NB4 (cell line): Measurements from ENCODE around the gene CFD.

ENCODE experiments used
- POLR2A ChIP-seq: IDR thresholded peaks from 2 replicates; pipeline ENCODE4 v1.6.1; 2011; ENCODE audit warnings: mild to moderate bottlenecking; ENCODE audit not compliant: insufficient read length; ENCODE audit errors: extremely low read depth
- TF ChIP-seq, protein P1 (sequence below): IDR thresholded peaks from one replicate; pipeline ENCODE4 v1.5.1; 2012; ENCODE audit warnings: low read depth, low read length
- TF ChIP-seq, protein P2 (sequence below): IDR thresholded peaks from 2 replicates; pipeline ENCODE4 v1.6.1; 2011; ENCODE audit warnings: low read depth, low read length

DNA sequence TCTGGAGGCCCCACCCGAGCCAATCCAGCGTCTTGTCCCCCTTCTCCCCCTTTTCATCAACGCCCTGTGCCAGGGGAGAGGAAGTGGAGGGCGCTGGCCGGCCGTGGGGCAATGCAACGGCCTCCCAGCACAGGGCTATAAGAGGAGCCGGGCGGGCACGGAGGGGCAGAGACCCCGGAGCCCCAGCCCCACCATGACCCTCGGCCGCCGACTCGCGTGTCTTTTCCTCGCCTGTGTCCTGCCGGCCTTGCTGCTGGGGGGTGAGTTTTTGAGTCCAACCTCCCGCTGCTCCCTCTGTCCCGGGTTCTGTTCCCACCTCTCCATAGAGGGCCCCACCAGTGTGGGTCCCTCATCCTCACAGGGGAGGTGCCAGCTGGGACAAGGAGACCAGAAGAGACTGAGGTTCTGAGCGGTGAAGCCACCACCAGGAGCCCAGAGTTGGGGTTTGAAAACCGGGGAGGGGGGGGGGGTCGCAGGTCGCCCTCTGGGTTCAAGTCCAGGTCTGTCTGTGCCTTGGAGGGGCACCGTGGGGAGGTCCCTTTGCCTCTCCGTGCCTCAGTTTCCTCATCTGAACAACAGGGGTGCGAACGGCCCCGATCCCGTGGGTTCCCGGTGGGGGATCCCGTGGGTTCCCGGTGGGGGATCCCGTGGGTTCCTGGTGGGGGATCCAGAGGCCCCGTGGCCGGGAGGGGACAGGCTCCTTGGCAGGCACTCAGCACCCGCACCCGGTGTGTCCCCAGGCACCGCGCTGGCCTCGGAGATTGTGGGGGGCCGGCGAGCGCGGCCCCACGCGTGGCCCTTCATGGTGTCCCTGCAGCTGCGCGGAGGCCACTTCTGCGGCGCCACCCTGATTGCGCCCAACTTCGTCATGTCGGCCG lies 7.1 kb upstream of the CFD start, which contains the start of gene ELANE:
- TF ChIP-seq, protein P1, sequence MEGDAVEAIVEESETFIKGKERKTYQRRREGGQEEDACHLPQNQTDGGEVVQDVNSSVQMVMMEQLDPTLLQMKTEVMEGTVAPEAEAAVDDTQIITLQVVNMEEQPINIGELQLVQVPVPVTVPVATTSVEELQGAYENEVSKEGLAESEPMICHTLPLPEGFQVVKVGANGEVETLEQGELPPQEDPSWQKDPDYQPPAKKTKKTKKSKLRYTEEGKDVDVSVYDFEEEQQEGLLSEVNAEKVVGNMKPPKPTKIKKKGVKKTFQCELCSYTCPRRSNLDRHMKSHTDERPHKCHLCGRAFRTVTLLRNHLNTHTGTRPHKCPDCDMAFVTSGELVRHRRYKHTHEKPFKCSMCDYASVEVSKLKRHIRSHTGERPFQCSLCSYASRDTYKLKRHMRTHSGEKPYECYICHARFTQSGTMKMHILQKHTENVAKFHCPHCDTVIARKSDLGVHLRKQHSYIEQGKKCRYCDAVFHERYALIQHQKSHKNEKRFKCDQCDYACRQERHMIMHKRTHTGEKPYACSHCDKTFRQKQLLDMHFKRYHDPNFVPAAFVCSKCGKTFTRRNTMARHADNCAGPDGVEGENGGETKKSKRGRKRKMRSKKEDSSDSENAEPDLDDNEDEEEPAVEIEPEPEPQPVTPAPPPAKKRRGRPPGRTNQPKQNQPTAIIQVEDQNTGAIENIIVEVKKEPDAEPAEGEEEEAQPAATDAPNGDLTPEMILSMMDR: no peak
- TF ChIP-seq POLR2A: no peak
- TF ChIP-seq, protein P2, sequence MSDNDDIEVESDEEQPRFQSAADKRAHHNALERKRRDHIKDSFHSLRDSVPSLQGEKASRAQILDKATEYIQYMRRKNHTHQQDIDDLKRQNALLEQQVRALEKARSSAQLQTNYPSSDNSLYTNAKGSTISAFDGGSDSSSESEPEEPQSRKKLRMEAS: no peak
